ENCODE results near the gene NRP1.
A peak's percentile ranks its signal among the peaks of the same experiment; 100 is the strongest.

Gene NRP1

GRCh38 chr10:33157103-33157502 is 177.4 kb downstream of the NRP1 start:
- Histone ChIP-seq H3K9me3 (ENCODE audit: control insufficient read depth, insufficient read depth, low read length) (no peaks in the 10 kb centered on the region), H3K27me3 (ENCODE audit: control insufficient read depth, low read length) (0 out of 2 replicates have a peak, but pooled peaks cover 6% of the 10 kb centered on the region), H4K20me1 (ENCODE audit: control insufficient read depth, insufficient read depth, low read depth, low read length) (no peaks in the 10 kb centered on the region), H3K79me2 (ENCODE audit: control insufficient read depth, low read length) (no peaks in the 10 kb centered on the region), H3F3A (ENCODE audit: control insufficient read depth, insufficient read depth) (no peaks in the 10 kb centered on the region), H3K4me2 (ENCODE audit: low read length) (no peak overlapping the region), H3K27ac (ENCODE audit: low read depth, low read length) (no peak overlapping the region), H3K36me3 (ENCODE audit: control insufficient read depth, low read length) (no peaks in the 10 kb centered on the region), H3K4me3 (ENCODE audit: low read length) (no peak overlapping the region), H3K4me1 (ENCODE audit: control insufficient read depth, low read length) (peaks cover 20% of the 10 kb centered on the region), H3K9me2 (replicated peaks; ENCODE audit: control insufficient read depth, low read length) (no peaks in the 10 kb centered on the region)
- TF ChIP-seq, protein P1, sequence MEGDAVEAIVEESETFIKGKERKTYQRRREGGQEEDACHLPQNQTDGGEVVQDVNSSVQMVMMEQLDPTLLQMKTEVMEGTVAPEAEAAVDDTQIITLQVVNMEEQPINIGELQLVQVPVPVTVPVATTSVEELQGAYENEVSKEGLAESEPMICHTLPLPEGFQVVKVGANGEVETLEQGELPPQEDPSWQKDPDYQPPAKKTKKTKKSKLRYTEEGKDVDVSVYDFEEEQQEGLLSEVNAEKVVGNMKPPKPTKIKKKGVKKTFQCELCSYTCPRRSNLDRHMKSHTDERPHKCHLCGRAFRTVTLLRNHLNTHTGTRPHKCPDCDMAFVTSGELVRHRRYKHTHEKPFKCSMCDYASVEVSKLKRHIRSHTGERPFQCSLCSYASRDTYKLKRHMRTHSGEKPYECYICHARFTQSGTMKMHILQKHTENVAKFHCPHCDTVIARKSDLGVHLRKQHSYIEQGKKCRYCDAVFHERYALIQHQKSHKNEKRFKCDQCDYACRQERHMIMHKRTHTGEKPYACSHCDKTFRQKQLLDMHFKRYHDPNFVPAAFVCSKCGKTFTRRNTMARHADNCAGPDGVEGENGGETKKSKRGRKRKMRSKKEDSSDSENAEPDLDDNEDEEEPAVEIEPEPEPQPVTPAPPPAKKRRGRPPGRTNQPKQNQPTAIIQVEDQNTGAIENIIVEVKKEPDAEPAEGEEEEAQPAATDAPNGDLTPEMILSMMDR (IDR thresholded peaks at IDR 0.05; ENCODE audit: low read depth, low read length, poor library complexity, severe bottlenecking), result no peak
- TF ChIP-seq EZH2phosphoT487 (IDR thresholded peaks at IDR 0.05; ENCODE audit: borderline replicate concordance, low read length), result no peak

- Histone ChIP-seq H3K4me2 (ENCODE audit: low read length) (no peak overlapping the region), H3K27me3 (ENCODE audit: control insufficient read depth, low read length) (0 out of 2 replicates have a peak, but pooled peaks cover 6% of the 10 kb centered on the region), H3K4me1 (ENCODE audit: control insufficient read depth, low read length) (peaks cover 25% of the 10 kb centered on the region), H3F3A (ENCODE audit: control insufficient read depth, insufficient read depth) (no peaks in the 10 kb centered on the region), H4K20me1 (ENCODE audit: control insufficient read depth, insufficient read depth, low read depth, low read length) (no peaks in the 10 kb centered on the region), H3K4me3 (ENCODE audit: low read length) (no peak overlapping the region), H3K27ac (ENCODE audit: low read depth, low read length) (no peak overlapping the region), H3K36me3 (ENCODE audit: control insufficient read depth, low read length) (no peaks in the 10 kb centered on the region), H3K9me3 (ENCODE audit: control insufficient read depth, insufficient read depth, low read length) (no peaks in the 10 kb centered on the region), H3K9me2 (replicated peaks; ENCODE audit: control insufficient read depth, low read length) (no peaks in the 10 kb centered on the region), H3K79me2 (ENCODE audit: control insufficient read depth, low read length) (no peaks in the 10 kb centered on the region)
- TF ChIP-seq, protein P1 (IDR thresholded peaks at IDR 0.05; ENCODE audit: low read depth, low read length, poor library complexity, severe bottlenecking), result peak; percentile 82
- no peak for TF ChIP-seq EZH2phosphoT487 (IDR thresholded peaks at IDR 0.05; ENCODE audit: borderline replicate concordance, low read length)
These were observed 178.5 kb downstream of the NRP1 start for GRCh38 chr10:33155720-33156638.

DNA sequence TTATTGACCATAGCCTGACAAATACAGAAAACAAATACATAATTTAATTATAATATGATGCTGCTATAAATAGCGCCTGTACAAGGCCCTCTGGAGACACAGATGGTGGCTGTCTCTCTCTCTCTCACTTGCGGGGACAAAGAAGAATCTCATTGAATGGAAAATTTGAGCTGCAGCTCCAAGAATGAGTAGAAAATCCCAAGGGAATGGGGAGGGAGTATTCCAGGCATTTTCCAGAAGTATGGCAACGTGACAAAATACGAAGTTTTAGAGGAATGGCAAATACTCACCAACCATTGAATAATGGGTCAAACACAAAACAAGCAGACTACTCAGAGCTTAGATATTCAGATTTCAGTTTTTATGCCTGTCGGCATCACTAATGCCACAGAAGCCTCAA is 179.9 kb downstream of the NRP1 start:
- no peak overlapping the region for H3K27ac ChIP-seq (ENCODE audit: low read depth, low read length)
- H3K9me3 ChIP-seq (ENCODE audit: control insufficient read depth, insufficient read depth, low read length), result no peaks in the 10 kb centered on the region
- no peaks in the 10 kb centered on the region for H3K36me3 ChIP-seq (ENCODE audit: control insufficient read depth, low read length)
- H3F3A ChIP-seq (ENCODE audit: control insufficient read depth, insufficient read depth), result no peaks in the 10 kb centered on the region
- H3K4me1 ChIP-seq (ENCODE audit: control insufficient read depth, low read length), result peaks cover 26% of the 10 kb centered on the region
- H3K4me3 ChIP-seq (ENCODE audit: low read length), result no peak overlapping the region
- no peaks in the 10 kb centered on the region for H3K9me2 ChIP-seq (replicated peaks; ENCODE audit: control insufficient read depth, low read length)
- no peaks in the 10 kb centered on the region for H4K20me1 ChIP-seq (ENCODE audit: control insufficient read depth, insufficient read depth, low read depth, low read length)
- no peaks in the 10 kb centered on the region for H3K79me2 ChIP-seq (ENCODE audit: control insufficient read depth, low read length)
- 0 out of 2 replicates have a peak, but pooled peaks cover 6% of the 10 kb centered on the region for H3K27me3 ChIP-seq (ENCODE audit: control insufficient read depth, low read length)
- H3K4me2 ChIP-seq (ENCODE audit: low read length), result no peak overlapping the region
- TF ChIP-seq, protein P1 (IDR thresholded peaks at IDR 0.05; ENCODE audit: low read depth, low read length, poor library complexity, severe bottlenecking), result no peak
- TF ChIP-seq EZH2phosphoT487 (IDR thresholded peaks at IDR 0.05; ENCODE audit: borderline replicate concordance, low read length), result no peak
